Endothelial cell (in vitro differentiated cells): Measurements from ENCODE around the gene SLC35B4. TPM values are rescaled to one million over a fixed set of nuclear protein-coding genes. Genes with fewer than 3 reads are reported as not detected.

Source experiments
- DNase-seq: peaks from one replicate; pipeline ENCODE4 v3.0.0; 2021; ENCODE audit warnings: low spot score
- H3K27ac Mint-ChIP-seq: one replicate; pipeline ENCODE4 v1.8.0; 2021; ENCODE audit warnings: mixed read lengths, inconsistent platforms; ENCODE audit not compliant: unreplicated experiment
- H3K27me3 Mint-ChIP-seq: one replicate; pipeline ENCODE4 v1.8.0; 2021; ENCODE audit warnings: mild to moderate bottlenecking, moderate library complexity, mixed read lengths, inconsistent platforms; ENCODE audit not compliant: unreplicated experiment
- H3K36me3 Mint-ChIP-seq: one replicate; pipeline ENCODE4 v1.8.0; 2021; ENCODE audit warnings: mild to moderate bottlenecking, low read depth, mixed read lengths, inconsistent platforms; ENCODE audit not compliant: unreplicated experiment
- H3K4me1 Mint-ChIP-seq: one replicate; pipeline ENCODE4 v1.8.0; 2021; ENCODE audit warnings: mild to moderate bottlenecking, mixed read lengths, inconsistent platforms; ENCODE audit not compliant: unreplicated experiment
- H3K4me3 Mint-ChIP-seq: one replicate; pipeline ENCODE4 v1.8.0; 2021; ENCODE audit warnings: mild to moderate bottlenecking, mixed read lengths, inconsistent platforms; ENCODE audit not compliant: unreplicated experiment
- H3K9me3 Mint-ChIP-seq: one replicate; pipeline ENCODE4 v1.8.0; 2021; ENCODE audit warnings: mixed read lengths, inconsistent platforms; ENCODE audit not compliant: unreplicated experiment
- CTCF ChIP-seq: fragments of 200-600 bp; sonication (generic); IDR thresholded peaks from one replicate; pipeline ENCODE4 v1.5.0; 2021; ENCODE audit warnings: antibody characterized with exemption; ENCODE audit not compliant: unreplicated experiment
- total RNA-seq: library from RNA; stranded (reverse); fragmentation: NEBNext Ultra II Directional; extraction: Animal tissue kit (Norgen Biotek cat#: 25700); gene quantifications from one replicate; pipeline ENCODE4 v1.2.1, GENCODE V29; 2021; ENCODE audit not compliant: unreplicated experiment

Gene SLC35B4
- total RNA-seq, 1 donor from 2014 or later, result 34.0 TPM

GRCh38 chr7:134333943-134334342 lies 17.2 kb upstream of the SLC35B4 start:
- no peaks in the 10 kb centered on the region for H3K9me3 Mint-ChIP-seq
- DNase-seq, result no peak
- H3K27ac Mint-ChIP-seq, result no peak overlapping the region
- no peaks in the 10 kb centered on the region for H3K36me3 Mint-ChIP-seq
- TF ChIP-seq CTCF, result no peak
- H3K4me1 Mint-ChIP-seq, result no peaks in the 10 kb centered on the region
- no peaks in the 10 kb centered on the region for H3K27me3 Mint-ChIP-seq
- no peak overlapping the region for H3K4me3 Mint-ChIP-seq

- Mint-ChIP-seq H3K36me3 (no peaks in the 10 kb centered on the region), H3K27me3 (no peaks in the 10 kb centered on the region), H3K4me1 (no peaks in the 10 kb centered on the region), H3K9me3 (no peaks in the 10 kb centered on the region), H3K4me3 (no peak overlapping the region), H3K27ac (no peak overlapping the region)
- no peak for DNase-seq
- no peak for TF ChIP-seq CTCF
These were observed 16.2 kb upstream of the SLC35B4 start for GRCh38 chr7:134332892-134333291.

- Mint-ChIP-seq H3K27ac (no peak overlapping the region), H3K9me3 (no peaks in the 10 kb centered on the region), H3K36me3 (no peaks in the 10 kb centered on the region), H3K4me3 (no peak overlapping the region), H3K4me1 (no peaks in the 10 kb centered on the region), H3K27me3 (no peaks in the 10 kb centered on the region)
- TF ChIP-seq CTCF, result no peak
- DNase-seq, result no peak
These were observed 14.7 kb upstream of the SLC35B4 start for GRCh38 chr7:134331393-134331792.

- no peaks in the 10 kb centered on the region for H3K36me3 Mint-ChIP-seq
- H3K9me3 Mint-ChIP-seq, result no peaks in the 10 kb centered on the region
- no peak overlapping the region for H3K27ac Mint-ChIP-seq
- no peak overlapping the region for H3K4me3 Mint-ChIP-seq
- no peak for DNase-seq
- no peaks in the 10 kb centered on the region for H3K4me1 Mint-ChIP-seq
- TF ChIP-seq CTCF, result no peak
- H3K27me3 Mint-ChIP-seq, result no peaks in the 10 kb centered on the region
These were observed 14.2 kb upstream of the SLC35B4 start for GRCh38 chr7:134330974-134331373.

- H3K27me3 Mint-ChIP-seq, result no peaks in the 10 kb centered on the region
- no peak overlapping the region for H3K27ac Mint-ChIP-seq
- DNase-seq, result no peak
- TF ChIP-seq CTCF, result no peak
- no peak overlapping the region for H3K4me3 Mint-ChIP-seq
- H3K4me1 Mint-ChIP-seq, result no peaks in the 10 kb centered on the region
- no peaks in the 10 kb centered on the region for H3K9me3 Mint-ChIP-seq
- no peaks in the 10 kb centered on the region for H3K36me3 Mint-ChIP-seq
These were observed 13.1 kb upstream of the SLC35B4 start for GRCh38 chr7:134329614-134330346.
